GM19238 (cell line): Measurements from ENCODE around the gene CTRB2.

Experiments used
- DNase-seq: peaks from one replicate; pipeline ENCODE4 v3.0.0; 2011; ENCODE audit warnings: low spot score; ENCODE audit not compliant: insufficient read length

Gene CTRB2

DNA sequence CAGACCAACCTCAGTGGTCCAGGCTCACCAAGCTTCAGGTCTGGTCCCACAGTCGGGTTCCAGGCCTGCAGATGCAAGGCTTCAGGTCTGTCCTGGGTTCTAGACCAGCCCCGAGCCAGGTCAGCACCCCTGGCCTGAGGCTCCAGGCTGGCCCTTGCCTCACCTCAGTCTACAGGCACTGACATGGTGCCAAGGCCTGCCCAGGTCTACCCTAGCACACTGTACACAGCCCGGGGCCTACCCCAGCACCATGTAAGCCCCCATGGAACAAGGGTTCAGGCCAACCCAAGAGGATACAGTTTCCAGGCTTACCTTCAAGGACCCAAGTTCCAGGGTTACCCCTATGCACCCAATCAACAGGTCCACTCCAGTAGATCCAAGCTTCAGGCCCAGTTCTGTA lies 31.9 kb downstream of the CTRB2 start:
- DNase-seq, result no peak

DNA sequence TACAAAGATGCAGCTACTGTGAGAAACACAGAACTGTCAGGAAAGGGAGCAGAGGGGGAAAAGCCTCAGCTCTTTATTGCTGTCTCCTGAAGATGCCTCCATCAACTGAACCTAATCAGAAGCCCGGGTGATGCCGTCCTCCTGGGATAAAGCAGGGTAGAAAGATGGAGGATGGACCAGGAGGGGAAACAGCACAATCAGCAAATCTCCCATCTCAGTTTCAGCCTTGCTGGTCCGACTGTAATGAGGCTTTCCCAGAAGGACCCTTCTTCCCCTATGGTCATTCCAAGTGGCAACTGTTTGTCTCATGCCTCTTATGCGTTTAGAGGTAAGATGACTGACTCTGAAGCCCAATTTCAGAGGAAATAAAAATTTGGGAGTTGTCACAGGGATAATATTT lies 34.4 kb downstream of the CTRB2 start:
- DNase-seq, result no peak

DNA sequence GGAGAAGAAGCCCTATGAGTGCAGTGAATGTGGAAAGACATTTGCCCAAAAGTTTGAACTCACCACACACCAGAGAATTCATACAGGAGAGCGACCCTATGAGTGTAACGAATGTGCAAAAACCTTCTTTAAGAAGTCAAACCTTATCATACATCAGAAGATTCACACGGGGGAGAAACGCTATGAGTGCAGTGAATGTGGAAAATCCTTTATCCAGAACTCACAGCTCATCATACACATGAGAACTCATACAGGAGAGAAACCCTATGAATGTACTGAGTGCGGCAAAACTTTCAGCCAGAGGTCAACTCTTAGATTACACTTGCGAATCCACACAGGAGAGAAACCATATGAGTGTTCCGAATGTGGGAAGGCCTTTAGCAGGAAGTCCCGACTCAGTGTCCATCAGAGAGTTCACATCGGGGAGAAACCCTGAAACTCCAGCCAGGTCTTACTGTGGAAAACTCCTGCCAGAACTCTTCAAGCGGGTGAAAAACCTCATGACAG lies 37.0 kb downstream of the CTRB2 start:
- no peak for DNase-seq

DNA sequence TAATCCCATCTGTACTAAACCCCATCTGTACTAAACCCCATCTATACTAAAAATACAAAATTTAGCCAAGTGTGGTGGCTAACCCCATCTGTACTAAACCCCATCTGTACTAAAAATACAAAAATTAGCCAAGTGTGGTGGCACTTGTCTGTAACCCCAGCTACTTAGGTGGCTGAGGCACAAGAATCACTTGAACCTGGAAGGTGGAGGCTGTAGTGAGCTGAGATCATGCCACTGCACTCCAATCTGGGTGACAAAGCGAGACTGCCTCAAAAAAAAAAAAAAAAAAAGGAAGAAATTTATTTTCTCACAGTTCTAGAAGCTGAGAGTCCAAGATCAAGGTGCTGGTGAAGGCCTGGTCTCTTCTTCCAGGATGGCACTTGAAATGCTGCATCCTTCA lies 46.6 kb downstream of the CTRB2 start:
- no peak for DNase-seq
